Activated T-cell treated with anti-CD3 and anti-CD28 coated beads, Interleukin-2, amount 50 U/mL, for 72 hours (primary cell): Measurements from ENCODE around the gene TCF4. TPM values are rescaled to one million over a fixed set of nuclear protein-coding genes. Genes with fewer than 3 reads are reported as not detected.

ENCODE experiments used
- ATAC-seq, 2 donors: fragments of 150-1000 bp; cut with Tn5 transposase; replicated peaks in 1 of 2; 2 replicates each; pipeline ENCODE4 v1.10.0; 2021; ENCODE audit warnings: moderate library complexity in 2 of 2, mild to moderate bottlenecking in 1 of 2
- DNase-seq, 2 donors: peaks; one replicate each; pipeline ENCODE4 v3.0.0; 2021 to 2022; ENCODE audit warnings: mixed read lengths in 1 of 2
- H3K27ac Mint-ChIP-seq: one replicate; pipeline ENCODE4 v1.8.0; 2022; ENCODE audit warnings: mild to moderate bottlenecking, moderate library complexity, mixed read lengths
- H3K27me3 Mint-ChIP-seq: one replicate; pipeline ENCODE4 v1.8.0; 2022; ENCODE audit warnings: low read depth, mixed read lengths
- H3K36me3 Mint-ChIP-seq, 2 donors: one replicate each; pipeline ENCODE4 v1.8.0; 2022; ENCODE audit warnings: mixed read lengths in 2 of 2, mild to moderate bottlenecking in 1 of 2; ENCODE audit not compliant: insufficient read depth in 2 of 2
- H3K4me1 Mint-ChIP-seq: one replicate; pipeline ENCODE4 v1.8.0; 2022; ENCODE audit warnings: low read depth, mixed read lengths
- H3K4me3 Mint-ChIP-seq, 2 donors: one replicate each; pipeline ENCODE4 v1.8.0; 2022; ENCODE audit warnings: mild to moderate bottlenecking in 2 of 2, mixed read lengths in 2 of 2, moderate library complexity in 2 of 2
- H3K9me3 Mint-ChIP-seq, 2 donors: one replicate each; pipeline ENCODE4 v1.8.0; 2022; ENCODE audit warnings: mixed read lengths in 2 of 2
- total RNA-seq, 2 donors: library from RNA; stranded (reverse); gene quantifications; one replicate each; pipeline ENCODE4 v1.2.3, GENCODE V29; 2022

The TCF4 gene
- total RNA-seq, 2 donors from 2014 or later = 1.8 to 2.4 TPM

DNA sequence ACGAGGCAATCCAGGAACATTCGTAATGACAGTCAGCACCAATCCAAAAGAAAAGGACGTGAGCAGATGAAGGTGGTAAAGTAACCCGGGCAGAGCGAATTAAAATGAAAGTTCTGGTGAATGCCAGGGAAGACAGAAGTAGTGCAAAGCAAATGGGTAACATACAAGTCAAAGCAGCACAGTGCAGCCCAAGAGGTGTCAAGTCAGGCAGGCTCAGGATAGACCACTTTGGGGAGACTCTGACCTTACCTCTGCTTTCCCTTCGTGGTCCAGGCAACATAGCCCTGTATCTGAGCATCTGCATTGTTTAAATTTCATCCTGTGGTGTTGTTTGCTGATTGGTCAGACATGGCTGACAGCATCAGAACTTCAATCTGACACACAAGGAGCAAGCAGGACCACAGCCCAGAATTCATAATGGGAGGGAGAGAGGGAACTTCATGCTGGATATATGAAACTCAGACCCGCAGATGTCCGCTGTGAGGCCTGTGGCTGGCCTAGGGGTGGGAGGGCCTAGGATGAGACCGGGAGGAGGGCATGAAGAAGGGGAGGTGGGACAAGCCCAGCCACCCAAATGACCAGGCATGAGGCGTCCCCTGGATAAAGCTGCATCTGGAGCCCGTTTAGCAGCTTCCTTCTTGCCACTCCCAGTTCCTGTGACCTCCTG, 285.7 kb downstream of the TCF4 start:
- Mint-ChIP-seq H3K27me3 (no peaks in the 10 kb centered on the region), H3K36me3 (no peaks in the 10 kb centered on the region), H3K27ac (no peak overlapping the region), H3K4me1 (no peaks in the 10 kb centered on the region), H3K9me3 (no peaks in the 10 kb centered on the region), H3K4me3 (no peak overlapping the region)
- DNase-seq (no peak), ATAC-seq (no peak)

DNA sequence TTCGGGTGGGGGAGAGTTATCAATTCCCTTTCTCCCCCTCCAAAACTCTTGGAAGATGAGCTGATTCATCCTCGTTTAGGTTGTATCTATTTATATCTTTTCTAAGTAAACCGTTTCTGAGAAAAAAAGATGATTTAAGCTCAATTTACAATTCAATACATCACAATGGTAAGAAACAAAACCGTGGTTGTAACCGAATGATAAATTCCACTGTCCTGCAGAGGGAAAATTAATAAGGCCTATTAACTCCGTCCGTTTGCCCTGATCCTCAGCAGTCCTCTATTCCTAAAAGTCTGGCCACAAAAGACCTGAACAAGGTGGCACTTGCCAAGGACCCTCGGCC, 286.2 kb downstream of the TCF4 start:
- no peaks in the 10 kb centered on the region for H3K27me3 Mint-ChIP-seq
- ATAC-seq = no peak
- H3K4me3 Mint-ChIP-seq = no peak overlapping the region
- H3K36me3 Mint-ChIP-seq = no peaks in the 10 kb centered on the region
- H3K27ac Mint-ChIP-seq = no peak overlapping the region
- no peaks in the 10 kb centered on the region for H3K4me1 Mint-ChIP-seq
- no peaks in the 10 kb centered on the region for H3K9me3 Mint-ChIP-seq
- no peak for DNase-seq

DNA sequence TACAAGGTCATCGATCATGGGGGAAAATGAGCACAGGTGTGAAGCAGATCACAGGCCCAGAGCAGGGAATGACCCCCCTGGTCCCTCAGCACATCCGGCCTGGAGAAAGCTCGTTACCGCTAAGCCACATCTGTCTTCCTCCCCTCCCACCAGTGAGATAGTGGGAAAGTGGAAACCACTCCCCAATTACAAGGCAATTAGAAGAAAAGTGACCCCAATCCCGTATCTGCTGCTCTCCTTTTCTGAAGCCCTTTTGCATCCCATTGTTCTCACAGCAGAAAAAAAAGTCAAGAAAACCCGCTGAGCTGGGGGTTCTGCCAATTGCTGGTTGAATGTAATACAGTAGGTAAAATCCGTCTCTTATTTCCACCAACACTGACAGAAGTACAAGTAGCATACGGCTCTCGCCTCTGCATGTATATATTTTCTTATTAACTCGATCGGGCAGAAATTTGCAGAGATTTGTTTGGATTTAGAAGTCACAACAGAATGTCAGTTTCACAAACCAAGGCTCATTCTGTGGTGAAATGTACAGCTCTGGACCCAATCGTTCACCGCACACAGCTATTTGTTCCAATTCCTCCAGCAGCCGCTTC, 287.0 kb downstream of the TCF4 start:
- ATAC-seq = no peak
- Mint-ChIP-seq H3K27me3 (no peaks in the 10 kb centered on the region), H3K36me3 (no peaks in the 10 kb centered on the region), H3K4me3 (no peak overlapping the region), H3K4me1 (no peaks in the 10 kb centered on the region), H3K27ac (no peak overlapping the region), H3K9me3 (no peaks in the 10 kb centered on the region)
- DNase-seq = no peak

DNA sequence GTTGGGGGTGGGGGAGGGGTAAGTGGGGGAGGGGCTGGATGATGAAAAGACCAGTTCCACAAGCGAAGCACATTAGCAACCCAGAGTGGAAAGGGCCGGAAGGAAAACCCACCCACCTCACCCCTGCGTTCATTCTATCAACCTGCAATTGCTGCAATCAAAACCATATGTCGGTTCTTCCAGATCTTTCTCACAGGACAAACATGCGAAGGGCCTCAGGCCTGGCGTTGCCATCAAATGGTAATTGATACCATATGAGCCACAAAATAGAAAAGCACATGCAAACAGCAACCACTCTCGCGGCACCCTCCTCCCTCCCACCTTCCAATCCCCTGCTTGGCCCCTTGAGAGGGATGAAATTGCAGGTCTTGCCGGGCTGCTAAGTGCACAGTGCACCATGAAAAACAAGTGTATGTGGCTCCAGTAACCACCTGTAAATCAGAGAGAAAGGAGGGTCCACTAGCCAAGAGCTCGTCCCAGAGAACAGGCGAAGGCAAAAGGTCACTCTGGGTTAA, 287.5 kb downstream of the TCF4 start:
- Mint-ChIP-seq H3K27me3 (no peaks in the 10 kb centered on the region), H3K36me3 (no peaks in the 10 kb centered on the region)

DNA sequence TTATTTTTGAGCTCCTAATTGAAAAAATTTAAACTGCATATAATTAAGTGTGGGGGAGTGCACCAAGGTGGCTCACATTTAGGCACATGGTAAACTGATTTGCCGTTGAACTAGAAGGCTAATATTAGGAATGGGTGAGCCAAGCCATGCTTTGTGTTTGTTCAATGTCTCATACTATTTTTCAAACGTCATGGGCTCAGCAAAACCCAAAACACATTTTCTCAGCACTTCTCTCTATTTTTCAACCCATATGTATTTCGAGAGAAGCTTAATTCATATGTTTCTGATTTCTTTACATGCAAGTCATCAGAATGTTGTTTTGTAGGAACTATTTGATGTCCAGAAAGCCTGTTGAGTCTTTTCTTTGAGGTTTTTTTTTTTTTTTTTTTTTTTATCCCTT, 291.2 kb downstream of the TCF4 start:
- no peak for DNase-seq
- H3K36me3 Mint-ChIP-seq = no peaks in the 10 kb centered on the region
- no peak for ATAC-seq
- H3K4me3 Mint-ChIP-seq = no peak overlapping the region
- no peaks in the 10 kb centered on the region for H3K27me3 Mint-ChIP-seq
- H3K4me1 Mint-ChIP-seq = no peaks in the 10 kb centered on the region
- no peak overlapping the region for H3K27ac Mint-ChIP-seq
- no peaks in the 10 kb centered on the region for H3K9me3 Mint-ChIP-seq

More for the DNA sequence above, 287.5 kb downstream of the TCF4 start:
- Mint-ChIP-seq H3K4me3 (no peak overlapping the region), H3K9me3 (no peaks in the 10 kb centered on the region), H3K27ac (no peak overlapping the region), H3K4me1 (no peaks in the 10 kb centered on the region)
- no peak for ATAC-seq
- DNase-seq = no peak

DNA sequence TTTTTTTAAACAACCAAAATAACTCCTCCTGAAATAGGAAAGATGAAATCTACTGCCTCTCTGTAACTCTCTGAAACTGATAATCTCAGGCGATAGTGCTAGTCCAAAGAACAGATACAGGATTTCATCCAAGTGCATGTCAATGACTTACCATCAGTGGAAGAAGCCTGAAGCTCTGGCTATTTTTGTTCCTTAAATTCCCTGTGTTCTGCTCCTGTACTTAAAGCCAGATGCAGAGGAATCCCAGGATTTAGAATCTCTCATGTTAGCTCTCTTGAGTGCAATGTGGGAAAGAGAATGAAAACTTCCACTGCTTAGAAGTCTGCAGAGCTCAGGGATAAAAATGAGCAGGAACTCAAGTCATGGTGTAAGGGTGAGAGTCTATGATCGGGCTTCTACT, 291.9 kb downstream of the TCF4 start:
- Mint-ChIP-seq H3K36me3 (no peaks in the 10 kb centered on the region), H3K4me1 (no peaks in the 10 kb centered on the region), H3K27me3 (no peaks in the 10 kb centered on the region), H3K9me3 (no peaks in the 10 kb centered on the region), H3K4me3 (no peak overlapping the region), H3K27ac (no peak overlapping the region)
- ATAC-seq (no peak), DNase-seq (no peak)

DNA sequence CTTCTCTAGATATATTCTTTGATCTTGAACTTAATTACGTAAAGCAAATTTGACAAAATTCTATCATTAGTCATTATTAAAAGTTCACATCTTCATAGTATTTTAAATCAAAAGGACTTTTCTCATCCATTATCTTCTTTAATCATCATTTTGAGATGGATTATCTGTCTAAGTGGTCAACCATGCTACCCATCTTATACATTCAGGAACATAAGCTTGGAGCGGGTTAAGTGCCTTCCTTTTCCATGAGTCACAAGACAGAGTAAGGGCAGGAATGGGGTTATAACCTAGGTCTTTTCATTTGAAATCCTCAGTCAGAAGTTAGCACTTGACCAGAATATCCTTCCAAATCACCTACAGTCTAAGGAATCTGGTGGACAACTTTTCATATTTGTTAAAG, 297.1 kb downstream of the TCF4 start:
- no peak for ATAC-seq
- no peak overlapping the region for H3K4me3 Mint-ChIP-seq
- no peaks in the 10 kb centered on the region for H3K9me3 Mint-ChIP-seq
- H3K4me1 Mint-ChIP-seq = no peaks in the 10 kb centered on the region
- DNase-seq = no peak
- no peaks in the 10 kb centered on the region for H3K36me3 Mint-ChIP-seq
- no peaks in the 10 kb centered on the region for H3K27me3 Mint-ChIP-seq
- no peak overlapping the region for H3K27ac Mint-ChIP-seq

DNA sequence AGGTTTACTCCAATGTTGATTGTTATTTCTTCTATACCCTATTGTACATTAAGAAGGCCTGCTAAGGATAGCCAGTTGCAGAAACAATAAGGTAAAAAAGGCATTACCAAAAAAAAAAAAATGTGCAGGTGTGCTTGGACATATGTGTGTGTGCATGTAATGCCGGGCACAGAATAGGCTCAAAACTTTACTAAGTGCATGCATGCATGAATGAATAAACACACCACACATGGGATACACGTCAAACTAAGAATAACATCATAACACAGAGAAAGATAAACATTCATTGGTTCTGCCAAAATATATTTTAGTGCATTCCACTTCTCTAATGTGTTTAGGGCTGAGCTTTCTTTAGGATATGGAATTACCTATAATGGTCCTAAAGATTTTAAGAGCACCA, 298.2 kb downstream of the TCF4 start:
- H3K4me1 Mint-ChIP-seq = no peaks in the 10 kb centered on the region
- no peaks in the 10 kb centered on the region for H3K36me3 Mint-ChIP-seq
- H3K27ac Mint-ChIP-seq = no peak overlapping the region
- no peak overlapping the region for H3K4me3 Mint-ChIP-seq
- ATAC-seq (no peak), DNase-seq (no peak)
- no peaks in the 10 kb centered on the region for H3K9me3 Mint-ChIP-seq
- no peaks in the 10 kb centered on the region for H3K27me3 Mint-ChIP-seq

DNA sequence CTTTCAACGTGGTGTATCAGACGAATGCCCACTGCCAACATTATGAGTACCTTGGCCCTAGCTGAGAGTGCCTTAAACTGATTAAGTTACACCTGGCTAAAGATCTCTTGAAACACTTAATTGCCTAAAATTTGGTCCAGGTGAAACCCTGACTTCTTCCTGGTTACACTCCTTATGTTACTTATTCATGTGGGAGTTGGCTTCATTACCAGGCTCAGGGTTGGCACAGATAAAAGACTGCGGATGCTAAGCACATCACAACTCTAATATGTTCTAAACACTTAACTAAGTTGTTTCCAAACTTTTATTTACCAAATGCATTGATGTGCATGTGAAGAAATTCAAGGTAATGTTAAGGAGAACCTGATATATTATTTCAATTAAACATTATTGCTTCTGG, 298.9 kb downstream of the TCF4 start:
- DNase-seq (no peak), ATAC-seq (no peak)
- H3K36me3 Mint-ChIP-seq = no peaks in the 10 kb centered on the region
- H3K9me3 Mint-ChIP-seq = no peaks in the 10 kb centered on the region
- H3K4me1 Mint-ChIP-seq = no peaks in the 10 kb centered on the region
- H3K27me3 Mint-ChIP-seq = no peaks in the 10 kb centered on the region
- H3K27ac Mint-ChIP-seq = no peak overlapping the region
- H3K4me3 Mint-ChIP-seq = no peak overlapping the region

DNA sequence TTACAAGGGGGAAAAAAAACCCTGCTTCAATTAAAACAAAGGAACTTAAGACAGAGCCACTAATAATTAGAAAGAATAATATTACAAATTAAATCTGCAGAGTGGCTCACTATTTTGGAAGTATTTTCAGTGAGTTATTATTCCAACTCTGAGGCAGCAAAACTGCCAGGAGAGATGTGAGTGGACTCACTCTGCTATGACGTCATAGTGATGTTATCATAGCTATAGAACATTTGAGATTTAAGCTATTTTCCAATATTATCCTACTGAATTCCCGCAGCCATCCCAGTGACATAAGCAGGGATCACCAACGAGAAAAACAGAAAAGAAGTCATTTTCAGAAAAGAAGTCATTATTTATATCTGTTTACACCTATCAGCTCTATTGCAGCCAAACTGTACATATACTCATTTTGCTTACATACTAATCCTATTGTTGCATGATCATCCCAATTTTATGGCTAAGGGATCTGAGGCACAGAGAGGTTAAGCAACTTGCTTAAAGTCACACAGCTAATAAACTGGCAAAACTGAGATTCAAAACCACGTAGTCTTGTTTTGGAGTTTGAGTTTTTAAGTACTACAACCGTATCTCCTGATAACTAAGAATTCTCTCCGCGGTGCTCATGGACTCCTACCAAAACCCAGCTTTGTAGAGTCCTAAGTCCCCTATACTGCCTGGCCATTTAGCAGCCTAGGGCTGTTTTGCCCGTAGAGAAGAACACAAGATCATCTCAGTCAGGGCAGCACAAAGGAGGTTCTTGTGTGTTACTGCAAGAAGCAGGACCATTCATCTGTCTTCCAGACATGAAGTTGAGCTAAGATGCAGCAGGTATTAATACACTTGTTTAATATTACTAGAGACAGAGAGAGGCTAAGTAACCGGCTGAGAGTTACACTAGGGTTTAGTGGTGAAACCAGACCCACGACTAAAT, 299.8 kb downstream of the TCF4 start:
- H3K27me3 Mint-ChIP-seq = no peaks in the 10 kb centered on the region
- no peaks in the 10 kb centered on the region for H3K4me1 Mint-ChIP-seq
- no peak overlapping the region for H3K4me3 Mint-ChIP-seq
- ATAC-seq = no peak
- H3K36me3 Mint-ChIP-seq = no peaks in the 10 kb centered on the region
- no peak for DNase-seq
- no peak overlapping the region for H3K27ac Mint-ChIP-seq
- no peaks in the 10 kb centered on the region for H3K9me3 Mint-ChIP-seq

DNA sequence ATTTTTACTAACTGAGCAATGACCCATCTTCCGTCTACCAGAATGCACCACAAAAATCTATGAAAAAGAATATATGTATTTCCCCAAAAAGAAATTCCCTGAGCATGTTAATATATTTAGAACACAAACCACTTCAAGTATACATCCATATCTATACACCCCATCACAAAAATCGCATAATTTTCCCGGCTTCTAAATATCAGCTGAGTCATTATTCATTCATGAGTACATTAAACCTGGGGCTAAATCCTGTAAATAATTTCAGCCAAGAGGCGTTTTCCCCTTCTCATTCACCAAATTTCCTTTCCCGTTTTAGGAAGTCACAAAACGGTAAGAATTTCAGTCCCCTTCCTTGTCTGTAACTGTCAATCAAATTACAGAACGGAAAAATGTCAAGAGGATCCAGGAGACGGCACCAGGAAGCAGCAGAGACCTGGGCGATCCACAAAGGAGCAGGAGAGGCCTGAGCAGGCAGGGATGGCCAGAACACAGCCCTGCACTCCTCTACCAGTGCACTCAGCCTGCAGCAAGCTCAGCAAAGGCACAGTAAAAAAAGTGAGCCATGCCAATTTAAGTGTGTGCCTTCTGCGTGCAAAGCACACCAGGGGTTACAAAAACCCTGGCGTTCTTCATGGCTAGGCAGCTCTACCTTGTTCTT, 300.7 kb downstream of the TCF4 start:
- H3K9me3 Mint-ChIP-seq = no peaks in the 10 kb centered on the region
- no peaks in the 10 kb centered on the region for H3K27me3 Mint-ChIP-seq

DNA sequence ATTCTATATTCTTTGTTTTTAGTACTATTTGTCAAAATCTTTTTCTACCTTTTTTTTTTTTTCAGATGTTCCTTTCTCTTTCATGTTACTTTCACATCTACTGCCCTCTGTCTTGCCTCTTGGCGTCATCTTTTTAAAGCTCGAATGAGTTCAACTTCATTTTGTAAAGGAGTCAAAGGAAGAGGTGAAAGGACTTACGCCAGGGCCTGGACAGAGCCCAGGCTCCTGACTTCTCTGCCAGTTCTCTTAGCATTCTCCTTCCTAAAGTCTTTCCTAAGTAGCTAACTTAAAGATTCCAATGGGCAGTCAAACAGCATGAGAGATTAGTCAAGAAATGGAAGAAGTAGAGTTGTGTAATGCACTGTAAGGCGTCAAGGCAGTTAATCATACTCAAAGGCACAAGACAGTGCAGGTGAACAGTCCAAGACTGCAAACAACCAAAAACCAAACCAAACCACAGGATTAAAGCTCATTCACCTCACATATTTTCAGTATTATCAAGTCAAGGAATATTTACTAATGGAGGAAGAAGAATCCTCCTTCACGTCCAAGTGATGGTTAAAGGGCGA, 301.7 kb downstream of the TCF4 start:
- ATAC-seq (no peak), DNase-seq (no peak)
- Mint-ChIP-seq H3K9me3 (no peaks in the 10 kb centered on the region), H3K4me3 (no peak overlapping the region), H3K36me3 (no peaks in the 10 kb centered on the region), H3K4me1 (no peaks in the 10 kb centered on the region), H3K27ac (no peak overlapping the region), H3K27me3 (no peaks in the 10 kb centered on the region)

More for the DNA sequence above, 300.7 kb downstream of the TCF4 start:
- H3K27ac Mint-ChIP-seq = no peak overlapping the region
- no peaks in the 10 kb centered on the region for H3K4me1 Mint-ChIP-seq
- DNase-seq (no peak), ATAC-seq (no peak)
- H3K4me3 Mint-ChIP-seq = no peak overlapping the region
- no peaks in the 10 kb centered on the region for H3K36me3 Mint-ChIP-seq

DNA sequence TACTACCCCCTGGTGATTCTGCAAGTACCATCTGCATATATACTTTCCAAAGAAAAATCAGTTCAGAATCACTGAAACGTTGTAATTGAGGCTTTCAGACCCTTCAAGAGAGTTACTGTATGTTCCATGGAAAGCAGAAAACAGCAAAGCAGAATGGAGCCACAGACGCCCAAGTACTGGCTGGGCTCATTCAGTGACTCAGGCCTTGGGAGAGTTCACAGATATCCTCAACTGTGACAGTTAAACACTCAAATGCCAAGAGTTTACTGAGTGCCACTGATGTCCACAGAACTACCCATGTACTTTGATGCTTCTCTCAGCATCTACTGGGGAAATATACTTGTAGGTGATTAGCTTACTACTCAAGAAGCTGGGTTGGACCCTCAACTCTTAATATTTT, 303.4 kb downstream of the TCF4 start:
- H3K27ac Mint-ChIP-seq = no peak overlapping the region
- DNase-seq = no peak
- H3K36me3 Mint-ChIP-seq = no peaks in the 10 kb centered on the region
- H3K9me3 Mint-ChIP-seq = no peaks in the 10 kb centered on the region
- H3K4me1 Mint-ChIP-seq = no peaks in the 10 kb centered on the region
- ATAC-seq = no peak
- no peak overlapping the region for H3K4me3 Mint-ChIP-seq
- H3K27me3 Mint-ChIP-seq = no peaks in the 10 kb centered on the region
